Neural crest cell (in vitro differentiated cells): ENCODE results near the gene GPR152. TPM values are rescaled to one million over a fixed set of nuclear protein-coding genes. Genes with fewer than 3 reads are reported as not detected.

Experiments
- DNase-seq: peaks from one replicate; pipeline ENCODE4 v3.0.0; 2021; ENCODE audit warnings: low read depth, mixed read lengths, low spot score
- H3K27ac Mint-ChIP-seq: one replicate; pipeline ENCODE4 v1.8.0; 2021; ENCODE audit warnings: mild to moderate bottlenecking, mixed read lengths; ENCODE audit not compliant: unreplicated experiment
- H3K27me3 Mint-ChIP-seq: 2 replicates; pipeline ENCODE4 v1.8.0; 2021; ENCODE audit warnings: low read depth, mild to moderate bottlenecking, mixed read lengths
- H3K36me3 Mint-ChIP-seq: 2 replicates; pipeline ENCODE4 v1.8.0; 2021; ENCODE audit warnings: low read depth, mild to moderate bottlenecking, mixed read lengths
- H3K4me1 Mint-ChIP-seq: 2 replicates; pipeline ENCODE4 v1.8.0; 2021; ENCODE audit warnings: mixed read lengths
- H3K4me3 Mint-ChIP-seq: one replicate; pipeline ENCODE4 v1.8.0; 2021; ENCODE audit warnings: mild to moderate bottlenecking, mixed read lengths
- H3K9me3 Mint-ChIP-seq: 2 replicates; pipeline ENCODE4 v1.8.0; 2021; ENCODE audit warnings: mixed read lengths
- total RNA-seq: library from RNA; stranded (reverse); gene quantifications from 2 replicates; pipeline ENCODE4 v1.2.1, GENCODE V29; 2021
- TF ChIP-seq, protein P1 (sequence below): fragments of 200-600 bp; sonication (generic); conservative IDR thresholded peaks from 2 replicates; pipeline ENCODE4 v1.5.0; 2021; ENCODE audit warnings: antibody characterized with exemption, mild to moderate bottlenecking

Gene GPR152
- total RNA-seq, 1 donor from 2014 or later: not detected

GRCh38 chr11:67470337-67471002, 17.9 kb upstream of the GPR152 start:
- Mint-ChIP-seq H3K36me3 (no peaks in the 10 kb centered on the region), H3K9me3 (no peaks in the 10 kb centered on the region), H3K27me3 (peaks cover 2% of the 10 kb centered on the region), H3K4me1 (peaks cover 10% of the 10 kb centered on the region), H3K4me3 (peak overlapping the region; percentile 77), H3K27ac (no peak overlapping the region)
- TF ChIP-seq, protein P1, sequence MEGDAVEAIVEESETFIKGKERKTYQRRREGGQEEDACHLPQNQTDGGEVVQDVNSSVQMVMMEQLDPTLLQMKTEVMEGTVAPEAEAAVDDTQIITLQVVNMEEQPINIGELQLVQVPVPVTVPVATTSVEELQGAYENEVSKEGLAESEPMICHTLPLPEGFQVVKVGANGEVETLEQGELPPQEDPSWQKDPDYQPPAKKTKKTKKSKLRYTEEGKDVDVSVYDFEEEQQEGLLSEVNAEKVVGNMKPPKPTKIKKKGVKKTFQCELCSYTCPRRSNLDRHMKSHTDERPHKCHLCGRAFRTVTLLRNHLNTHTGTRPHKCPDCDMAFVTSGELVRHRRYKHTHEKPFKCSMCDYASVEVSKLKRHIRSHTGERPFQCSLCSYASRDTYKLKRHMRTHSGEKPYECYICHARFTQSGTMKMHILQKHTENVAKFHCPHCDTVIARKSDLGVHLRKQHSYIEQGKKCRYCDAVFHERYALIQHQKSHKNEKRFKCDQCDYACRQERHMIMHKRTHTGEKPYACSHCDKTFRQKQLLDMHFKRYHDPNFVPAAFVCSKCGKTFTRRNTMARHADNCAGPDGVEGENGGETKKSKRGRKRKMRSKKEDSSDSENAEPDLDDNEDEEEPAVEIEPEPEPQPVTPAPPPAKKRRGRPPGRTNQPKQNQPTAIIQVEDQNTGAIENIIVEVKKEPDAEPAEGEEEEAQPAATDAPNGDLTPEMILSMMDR: no peak
- no peak for DNase-seq

DNA sequence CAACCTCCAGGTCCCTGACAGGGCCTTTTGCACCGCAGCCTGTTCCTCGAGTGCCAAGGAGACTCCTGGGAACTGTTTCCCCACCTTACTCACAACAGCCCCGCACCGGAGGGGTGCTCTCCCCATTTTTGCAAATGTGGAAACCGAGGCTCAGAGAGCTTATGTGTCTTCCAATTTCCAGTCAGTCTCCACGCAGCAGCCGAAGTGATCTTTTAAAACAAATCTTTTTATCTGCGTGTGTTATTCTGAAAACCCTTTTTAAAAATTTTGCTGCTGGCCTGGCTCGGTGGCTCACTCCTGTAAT, 16.9 kb upstream of the GPR152 start:
- TF ChIP-seq, protein P1: peak; percentile 7
- Mint-ChIP-seq H3K9me3 (no peaks in the 10 kb centered on the region), H3K4me1 (peaks cover 14% of the 10 kb centered on the region), H3K4me3 (peak overlapping the region; percentile 77), H3K36me3 (no peaks in the 10 kb centered on the region), H3K27ac (peak overlapping the region; percentile 50), H3K27me3 (peaks cover 2% of the 10 kb centered on the region)
- no peak for DNase-seq

- peaks cover 14% of the 10 kb centered on the region for H3K4me1 Mint-ChIP-seq
Measured at GRCh38 chr11:67468759-67469507, 16.4 kb upstream of the GPR152 start, which contains the start of gene TMEM134. Gene TMEM134, minus strand, starts transcription at chr11:67469251. Its CDS starts 59 bp downstream, at chr11:67469192.

DNA sequence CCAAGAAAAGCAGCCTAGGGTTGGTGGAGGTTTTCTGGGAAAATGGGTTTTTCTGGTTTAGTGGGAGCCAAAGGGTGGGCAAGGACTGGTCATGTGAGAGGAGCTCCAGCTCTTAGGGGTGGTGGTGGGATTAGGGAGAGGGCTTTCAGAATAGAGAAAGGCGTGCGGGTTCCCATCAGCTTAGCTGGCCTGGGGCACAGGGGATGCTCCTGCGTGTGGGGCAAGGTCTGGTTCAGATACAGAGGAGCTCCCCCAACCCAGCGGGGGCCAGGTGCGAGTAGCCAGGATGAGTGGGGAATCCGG, 15.9 kb upstream of the GPR152 start:
- no peak overlapping the region for H3K27ac Mint-ChIP-seq
- TF ChIP-seq, protein P1: no peak
- H3K4me1 Mint-ChIP-seq: peaks cover 14% of the 10 kb centered on the region
- H3K9me3 Mint-ChIP-seq: no peaks in the 10 kb centered on the region
- peaks cover 2% of the 10 kb centered on the region for H3K27me3 Mint-ChIP-seq
- H3K36me3 Mint-ChIP-seq: no peaks in the 10 kb centered on the region
- peak overlapping the region; percentile 92 for H3K4me3 Mint-ChIP-seq
- DNase-seq: no peak

More at GRCh38 chr11:67468759-67469507, 16.4 kb upstream of the GPR152 start, which contains the start of gene TMEM134:
- peak within 1 kb of the TSS; percentile 50 for H3K27ac Mint-ChIP-seq
- peaks cover 2% of the 10 kb centered on the region for H3K27me3 Mint-ChIP-seq
- H3K4me3 Mint-ChIP-seq: peak within 1 kb of the TSS; percentile 92
- H3K36me3 Mint-ChIP-seq: no peaks in the 10 kb centered on the region
- TF ChIP-seq, protein P1: peak; percentile 56
- peak; percentile 95 for DNase-seq
- no peaks in the 10 kb centered on the region for H3K9me3 Mint-ChIP-seq

GRCh38 chr11:67468056-67468455, 15.5 kb upstream of the GPR152 start:
- no peaks in the 10 kb centered on the region for H3K36me3 Mint-ChIP-seq
- TF ChIP-seq, protein P1: no peak
- H3K27me3 Mint-ChIP-seq: peaks cover 2% of the 10 kb centered on the region
- no peaks in the 10 kb centered on the region for H3K9me3 Mint-ChIP-seq
- H3K4me1 Mint-ChIP-seq: peaks cover 14% of the 10 kb centered on the region
- no peak overlapping the region for H3K27ac Mint-ChIP-seq
- peak overlapping the region; percentile 92 for H3K4me3 Mint-ChIP-seq
- DNase-seq: no peak
